Progenitor cell of endocrine pancreas (in vitro differentiated cells): ENCODE measurements around the gene FDCSP. TPM values are rescaled to one million over a fixed set of nuclear protein-coding genes. Genes with fewer than 3 reads are reported as not detected.

ENCODE experiments used
- DNase-seq: peaks from one replicate; pipeline ENCODE4 v3.0.0; 2021; ENCODE audit warnings: low spot score; ENCODE audit not compliant: unreplicated experiment
- H3K27ac Mint-ChIP-seq: 2 replicates; pipeline ENCODE4 v1.8.0; 2021; ENCODE audit warnings: mild to moderate bottlenecking, moderate library complexity, mixed read lengths
- H3K27me3 Mint-ChIP-seq: 2 replicates; pipeline ENCODE4 v1.8.0; 2021; ENCODE audit warnings: mixed read lengths
- H3K36me3 Mint-ChIP-seq: 2 replicates; pipeline ENCODE4 v1.8.0; 2022; ENCODE audit warnings: mixed read lengths; ENCODE audit not compliant: insufficient read depth
- H3K4me1 Mint-ChIP-seq: 2 replicates; pipeline ENCODE4 v1.8.0; 2021; ENCODE audit warnings: low read depth, mixed read lengths
- H3K4me3 Mint-ChIP-seq: 2 replicates; pipeline ENCODE4 v1.8.0; 2021; ENCODE audit warnings: low read depth, mild to moderate bottlenecking, moderate library complexity, mixed read lengths
- H3K9me3 Mint-ChIP-seq: 2 replicates; pipeline ENCODE4 v1.8.0; 2021; ENCODE audit warnings: low read depth, mixed read lengths
- total RNA-seq: library from RNA; stranded (reverse); gene quantifications from 2 replicates; pipeline ENCODE4 v1.2.1, GENCODE V29; 2021
- TF ChIP-seq, protein P1 (sequence below): fragments of 200-600 bp; sonication (generic); IDR thresholded peaks from one replicate; pipeline ENCODE4 v1.5.0; 2021; ENCODE audit warnings: antibody characterized with exemption, mild to moderate bottlenecking; ENCODE audit not compliant: unreplicated experiment

Gene FDCSP
- total RNA-seq, 1 donor from 2014 or later = not detected

DNA sequence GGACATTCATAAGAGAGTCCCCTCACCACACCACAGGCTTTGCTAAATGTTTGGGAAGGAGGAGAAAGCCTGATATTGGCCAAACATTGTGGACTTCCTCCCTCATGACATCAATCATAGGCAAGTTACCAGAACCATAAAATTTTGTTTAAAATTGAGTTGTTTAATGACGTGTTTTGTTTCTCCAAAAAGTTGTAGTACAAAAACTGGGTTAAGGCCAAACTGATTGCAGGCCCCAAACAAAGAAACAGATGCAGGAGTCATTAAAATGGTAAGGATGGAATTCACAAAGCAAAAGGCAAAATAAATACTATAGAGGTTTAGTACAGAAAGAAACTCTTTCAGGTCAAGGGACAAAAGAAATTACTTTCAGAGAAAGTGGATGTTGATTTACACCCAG is 34.3 kb upstream of the FDCSP start:
- Mint-ChIP-seq H3K27me3 (no peaks in the 10 kb centered on the region), H3K9me3 (peaks cover 6% of the 10 kb centered on the region), H3K4me1 (peaks cover 2% of the 10 kb centered on the region), H3K4me3 (no peak overlapping the region), H3K36me3 (no peaks in the 10 kb centered on the region), H3K27ac (no peak overlapping the region)
- no peak for DNase-seq
- TF ChIP-seq, protein P1, sequence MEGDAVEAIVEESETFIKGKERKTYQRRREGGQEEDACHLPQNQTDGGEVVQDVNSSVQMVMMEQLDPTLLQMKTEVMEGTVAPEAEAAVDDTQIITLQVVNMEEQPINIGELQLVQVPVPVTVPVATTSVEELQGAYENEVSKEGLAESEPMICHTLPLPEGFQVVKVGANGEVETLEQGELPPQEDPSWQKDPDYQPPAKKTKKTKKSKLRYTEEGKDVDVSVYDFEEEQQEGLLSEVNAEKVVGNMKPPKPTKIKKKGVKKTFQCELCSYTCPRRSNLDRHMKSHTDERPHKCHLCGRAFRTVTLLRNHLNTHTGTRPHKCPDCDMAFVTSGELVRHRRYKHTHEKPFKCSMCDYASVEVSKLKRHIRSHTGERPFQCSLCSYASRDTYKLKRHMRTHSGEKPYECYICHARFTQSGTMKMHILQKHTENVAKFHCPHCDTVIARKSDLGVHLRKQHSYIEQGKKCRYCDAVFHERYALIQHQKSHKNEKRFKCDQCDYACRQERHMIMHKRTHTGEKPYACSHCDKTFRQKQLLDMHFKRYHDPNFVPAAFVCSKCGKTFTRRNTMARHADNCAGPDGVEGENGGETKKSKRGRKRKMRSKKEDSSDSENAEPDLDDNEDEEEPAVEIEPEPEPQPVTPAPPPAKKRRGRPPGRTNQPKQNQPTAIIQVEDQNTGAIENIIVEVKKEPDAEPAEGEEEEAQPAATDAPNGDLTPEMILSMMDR = no peak

DNA sequence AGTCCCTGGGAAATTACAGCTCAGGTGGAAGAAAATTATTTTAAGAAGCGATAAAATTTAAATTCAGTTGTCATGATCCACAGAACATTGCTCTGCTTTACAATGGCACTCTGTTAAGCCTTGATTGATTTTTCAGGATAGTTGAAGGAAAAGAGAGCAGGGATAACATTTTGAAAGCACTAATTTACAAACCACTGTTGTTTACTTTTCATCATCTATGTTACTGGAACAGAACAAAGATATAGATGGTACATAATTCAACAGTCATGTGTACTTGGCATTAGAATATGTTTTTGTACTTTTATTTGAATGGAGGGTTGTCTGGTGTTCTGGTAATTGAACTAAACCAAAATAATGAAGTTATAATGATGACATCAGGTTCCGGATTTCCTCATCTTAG is 33.0 kb upstream of the FDCSP start:
- Mint-ChIP-seq H3K27ac (no peak overlapping the region), H3K36me3 (no peaks in the 10 kb centered on the region)

DNA sequence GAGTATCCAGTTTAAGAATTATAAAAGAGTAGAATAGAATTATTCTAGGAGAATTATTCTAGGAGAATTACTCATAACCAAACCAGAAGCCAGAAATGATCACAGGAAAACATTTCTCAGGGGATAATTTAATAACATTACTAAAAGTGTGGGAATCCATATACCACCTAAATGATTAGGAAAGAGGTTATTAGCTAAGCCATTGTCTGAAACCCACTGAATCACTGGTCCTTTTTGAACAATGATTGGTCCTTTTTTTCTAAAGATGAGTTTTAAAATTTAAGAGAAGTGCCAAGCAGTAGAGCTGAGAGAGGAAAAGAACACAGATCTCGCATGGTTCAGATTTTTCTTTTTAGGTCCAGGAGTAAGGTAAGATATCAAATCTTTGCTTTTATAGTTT is 30.5 kb upstream of the FDCSP start, which contains the start of gene ODAM:
Gene ODAM, plus strand, starts transcription at position 301 of the 400 bp plus-strand sequence. CDS start 819 bp downstream, outside the sequence.
- Mint-ChIP-seq H3K4me3 (no peak within 1 kb of the TSS), H3K27me3 (no peaks in the 10 kb centered on the region), H3K36me3 (no peaks in the 10 kb centered on the region), H3K27ac (no peak within 1 kb of the TSS), H3K4me1 (peaks cover 9% of the 10 kb centered on the region), H3K9me3 (peaks cover 6% of the 10 kb centered on the region)
- no peak for DNase-seq
- TF ChIP-seq, protein P1 = no peak

More for the DNA sequence above, 33.0 kb upstream of the FDCSP start:
- TF ChIP-seq, protein P1 = no peak
- no peak overlapping the region for H3K4me3 Mint-ChIP-seq
- no peak for DNase-seq
- H3K4me1 Mint-ChIP-seq = peaks cover 6% of the 10 kb centered on the region
- no peaks in the 10 kb centered on the region for H3K27me3 Mint-ChIP-seq
- H3K9me3 Mint-ChIP-seq = peaks cover 6% of the 10 kb centered on the region

DNA sequence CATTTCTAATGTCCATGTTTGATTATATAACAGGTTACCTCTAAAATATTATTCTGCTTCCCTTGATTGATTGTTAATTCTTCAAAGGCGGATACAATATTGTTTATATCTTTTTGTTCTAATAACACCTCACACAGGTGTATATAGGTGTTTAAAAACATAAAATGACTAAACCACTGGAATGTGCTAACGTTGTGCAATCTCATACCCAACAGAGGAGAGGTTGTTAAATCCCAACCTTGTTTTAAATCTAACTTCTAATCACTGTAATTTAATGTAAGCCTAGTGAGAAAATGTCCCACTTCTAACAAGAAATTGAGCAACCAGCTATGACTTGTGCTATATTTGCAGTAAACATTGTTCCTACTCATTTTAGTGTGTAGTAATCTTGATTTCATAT is 29.1 kb upstream of the FDCSP start:
- Mint-ChIP-seq H3K4me3 (no peak overlapping the region), H3K9me3 (no peaks in the 10 kb centered on the region), H3K27me3 (no peaks in the 10 kb centered on the region), H3K27ac (no peak overlapping the region), H3K36me3 (no peaks in the 10 kb centered on the region), H3K4me1 (peaks cover 9% of the 10 kb centered on the region)
- TF ChIP-seq, protein P1 = no peak
- no peak for DNase-seq

DNA sequence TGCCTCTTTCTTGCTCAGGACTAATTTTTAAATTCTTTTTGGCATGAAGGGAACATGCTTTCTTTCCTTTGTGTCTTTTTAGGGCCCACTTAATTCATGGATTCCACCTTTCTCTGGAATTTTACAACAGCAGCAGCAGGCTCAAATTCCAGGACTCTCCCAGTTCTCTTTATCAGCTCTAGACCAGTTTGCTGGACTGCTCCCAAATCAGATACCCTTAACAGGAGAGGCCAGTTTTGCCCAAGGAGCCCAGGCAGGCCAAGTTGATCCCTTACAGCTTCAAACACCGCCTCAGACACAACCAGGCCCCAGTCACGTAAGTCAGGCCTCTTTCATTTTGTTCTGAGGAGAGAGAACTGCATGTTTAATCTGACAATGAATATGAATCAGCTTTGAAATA is 28.1 kb upstream of the FDCSP start:
- Mint-ChIP-seq H3K27me3 (no peaks in the 10 kb centered on the region), H3K4me3 (no peak overlapping the region), H3K36me3 (no peaks in the 10 kb centered on the region), H3K27ac (peak overlapping the region; percentile 50), H3K9me3 (no peaks in the 10 kb centered on the region), H3K4me1 (peaks cover 7% of the 10 kb centered on the region)
- TF ChIP-seq, protein P1 = no peak
- DNase-seq = no peak
